ENCODE results near the gene CRAT. TPM values are rescaled to one million over a fixed set of nuclear protein-coding genes. Genes with fewer than 3 reads are reported as not detected.

CRAT gene
- total and polyA plus RNA-seq, 2 donors from 2014 or later = 32.3 to 76.8 TPM

DNA sequence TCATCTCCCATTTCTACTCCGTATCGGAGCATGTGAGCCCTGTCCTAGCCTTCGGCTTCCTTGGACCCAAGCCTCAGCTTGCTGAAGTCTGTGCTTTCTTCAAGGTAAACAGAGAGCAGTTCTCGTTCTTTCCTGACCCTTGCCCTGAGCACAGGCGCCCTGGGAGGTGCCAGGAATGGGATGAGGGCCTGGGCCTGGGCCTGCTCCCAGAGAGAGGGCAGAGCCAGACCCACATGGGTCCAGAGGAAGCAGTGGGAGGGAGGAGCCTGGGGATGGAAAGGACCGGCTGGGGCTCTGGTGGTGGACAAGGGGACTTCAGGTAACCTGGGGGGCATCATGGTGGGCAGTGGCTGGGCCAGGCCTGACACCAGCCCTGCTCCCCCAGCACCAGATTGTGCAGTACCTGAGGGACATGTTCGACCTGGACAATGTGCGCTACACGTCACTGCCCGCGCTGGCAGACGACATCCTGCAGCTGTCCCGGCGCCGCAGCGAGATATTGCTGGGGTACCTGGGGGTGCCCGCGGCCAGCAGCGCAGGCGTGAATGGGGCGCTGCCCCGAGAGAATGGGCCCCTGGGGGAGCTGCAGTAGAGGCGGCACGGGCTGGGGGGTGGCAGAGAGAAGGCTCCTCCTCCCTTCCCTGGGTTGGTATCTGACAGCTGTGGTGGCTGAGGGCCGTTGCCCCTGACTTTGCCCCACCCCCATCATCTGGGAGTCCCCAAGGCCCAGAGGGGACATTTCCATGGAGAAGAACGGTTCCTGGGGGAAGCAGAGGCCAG is 40.5 kb downstream of the CRAT start:
- TF ChIP-seq, protein P1, sequence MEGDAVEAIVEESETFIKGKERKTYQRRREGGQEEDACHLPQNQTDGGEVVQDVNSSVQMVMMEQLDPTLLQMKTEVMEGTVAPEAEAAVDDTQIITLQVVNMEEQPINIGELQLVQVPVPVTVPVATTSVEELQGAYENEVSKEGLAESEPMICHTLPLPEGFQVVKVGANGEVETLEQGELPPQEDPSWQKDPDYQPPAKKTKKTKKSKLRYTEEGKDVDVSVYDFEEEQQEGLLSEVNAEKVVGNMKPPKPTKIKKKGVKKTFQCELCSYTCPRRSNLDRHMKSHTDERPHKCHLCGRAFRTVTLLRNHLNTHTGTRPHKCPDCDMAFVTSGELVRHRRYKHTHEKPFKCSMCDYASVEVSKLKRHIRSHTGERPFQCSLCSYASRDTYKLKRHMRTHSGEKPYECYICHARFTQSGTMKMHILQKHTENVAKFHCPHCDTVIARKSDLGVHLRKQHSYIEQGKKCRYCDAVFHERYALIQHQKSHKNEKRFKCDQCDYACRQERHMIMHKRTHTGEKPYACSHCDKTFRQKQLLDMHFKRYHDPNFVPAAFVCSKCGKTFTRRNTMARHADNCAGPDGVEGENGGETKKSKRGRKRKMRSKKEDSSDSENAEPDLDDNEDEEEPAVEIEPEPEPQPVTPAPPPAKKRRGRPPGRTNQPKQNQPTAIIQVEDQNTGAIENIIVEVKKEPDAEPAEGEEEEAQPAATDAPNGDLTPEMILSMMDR (IDR thresholded peaks at IDR 0.05; ENCODE audit: borderline replicate concordance, extremely low read depth, insufficient read depth) = no peak
- H3K4me1 ChIP-seq (ENCODE audit: control insufficient read depth in 2 of 3, insufficient read depth in 2 of 3, low read depth in 1 of 3, low read length in 3 of 3) = peaks cover 0 to 2% (median 0%) of the 10 kb centered on the region in 3 donors
- peak overlapping the region in 1 of 2 donors; percentile 57 for H3K27ac ChIP-seq (ENCODE audit: low read depth in 2 of 2, low read length in 2 of 2)
- intact Hi-C loops (cut with DNase I) = no loop called here
- no peaks in the 10 kb centered on the region for H3K27me3 ChIP-seq (ENCODE audit: control insufficient read depth, insufficient read depth, low read length)
- FAIRE-seq = no peak
- DNase-seq = no peak
- no peak overlapping the region for H3K9ac ChIP-seq (ENCODE audit: low read length in 3 of 3)
- H3K4me3 ChIP-seq (ENCODE audit: low read length in 3 of 3) = no peak overlapping the region
- H3K36me3 ChIP-seq (ENCODE audit: control insufficient read depth in 2 of 3, insufficient read depth in 3 of 3, low read length in 3 of 3) = peaks cover 0 to 18% (median 0%) of the 10 kb centered on the region in 3 donors
- H3K9me3 ChIP-seq (ENCODE audit: control insufficient read depth in 2 of 3, insufficient read depth in 1 of 3, low read length in 3 of 3) = no peaks in the 10 kb centered on the region

DNA sequence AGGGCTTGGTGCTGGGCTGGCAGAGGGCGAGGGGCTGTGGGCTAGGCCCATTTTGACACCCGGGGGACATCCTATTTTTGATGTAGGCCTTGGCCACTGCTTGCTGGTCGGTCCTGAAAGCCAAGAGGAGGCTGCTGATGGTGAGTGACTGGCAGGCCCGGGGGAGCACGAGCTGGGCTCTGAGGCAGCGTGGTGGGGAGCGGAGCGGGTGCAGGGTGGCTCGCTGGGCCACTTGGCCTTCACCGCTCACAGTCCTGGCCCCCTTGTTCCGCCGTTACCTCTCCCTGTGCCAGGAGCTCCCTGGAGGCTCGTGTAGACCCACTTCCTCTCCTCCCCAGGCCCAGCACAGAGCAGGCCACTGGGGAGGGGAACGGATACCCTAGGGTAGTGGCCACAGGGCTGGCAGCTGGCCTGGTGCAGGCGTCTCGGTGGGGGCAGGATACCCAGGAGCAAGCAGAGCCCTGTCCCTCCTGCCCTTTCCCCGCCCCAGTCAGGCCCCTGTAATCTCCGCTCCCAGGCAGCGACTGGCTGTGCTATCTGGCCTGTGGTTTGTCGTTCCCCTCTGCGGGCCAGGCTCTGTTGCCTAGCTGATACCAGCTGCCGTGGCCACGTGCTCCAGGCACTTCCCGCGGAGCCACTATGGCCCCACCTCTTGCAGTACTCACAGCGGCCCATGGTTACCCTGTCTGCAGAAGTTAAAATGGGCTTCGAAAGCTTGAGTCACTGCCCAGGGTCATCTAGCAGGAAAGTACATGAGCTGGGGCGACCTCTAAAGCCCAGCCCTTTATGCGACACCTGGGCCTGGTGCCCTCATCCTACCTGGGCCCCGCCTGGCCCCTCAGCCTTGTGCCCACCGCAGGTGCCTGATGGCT is 41.4 kb downstream of the CRAT start:
- TF ChIP-seq, protein P1 (IDR thresholded peaks at IDR 0.05; ENCODE audit: borderline replicate concordance, extremely low read depth, insufficient read depth) = no peak
- Histone ChIP-seq H3K36me3 (ENCODE audit: control insufficient read depth in 2 of 3, insufficient read depth in 3 of 3, low read length in 3 of 3) (peaks cover 0 to 21% (median 0%) of the 10 kb centered on the region in 3 donors), H3K27me3 (ENCODE audit: control insufficient read depth, insufficient read depth, low read length) (no peaks in the 10 kb centered on the region), H3K4me1 (ENCODE audit: control insufficient read depth in 2 of 3, insufficient read depth in 2 of 3, low read depth in 1 of 3, low read length in 3 of 3) (peaks cover 0 to 2% (median 0%) of the 10 kb centered on the region in 3 donors), H3K9me3 (ENCODE audit: control insufficient read depth in 2 of 3, insufficient read depth in 1 of 3, low read length in 3 of 3) (no peaks in the 10 kb centered on the region), H3K9ac (ENCODE audit: low read length in 3 of 3) (no peak overlapping the region), H3K4me3 (ENCODE audit: low read length in 3 of 3) (no peak overlapping the region), H3K27ac (ENCODE audit: low read depth in 2 of 2, low read length in 2 of 2) (peak overlapping the region in 1 of 2 donors; percentile 57)
- FAIRE-seq (no peak), DNase-seq (peak in 1 of 5 donors; percentile 85)
- intact Hi-C loops (cut with DNase I) = no loop called here

DNA sequence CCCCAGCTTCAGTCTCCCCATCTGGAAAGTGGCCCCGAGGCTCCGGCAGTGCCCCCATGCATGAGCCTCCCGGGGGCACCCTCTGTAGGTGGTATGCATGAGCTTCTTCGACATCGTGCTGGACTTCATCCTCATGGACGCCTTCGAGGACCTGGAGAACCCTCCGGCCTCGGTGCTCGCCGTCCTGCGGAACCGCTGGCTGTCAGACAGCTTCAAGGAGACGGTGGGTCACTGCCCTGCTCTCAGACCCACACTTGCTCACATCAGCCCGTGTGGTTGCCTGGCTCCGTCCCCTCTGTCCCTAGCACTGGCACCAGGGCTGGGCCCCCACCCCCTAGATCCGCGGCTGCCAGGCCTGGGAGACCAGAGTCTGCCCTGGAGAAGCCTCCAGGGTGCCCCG is 42.5 kb downstream of the CRAT start:
- FAIRE-seq = no peak
- TF ChIP-seq, protein P1 (IDR thresholded peaks at IDR 0.05; ENCODE audit: borderline replicate concordance, extremely low read depth, insufficient read depth) = no peak
- intact Hi-C loops (cut with DNase I) = no loop called here
- H3K4me1 ChIP-seq (ENCODE audit: control insufficient read depth in 2 of 3, insufficient read depth in 2 of 3, low read depth in 1 of 3, low read length in 3 of 3) = peaks cover 0 to 2% (median 0%) of the 10 kb centered on the region in 3 donors
- no peak overlapping the region for H3K4me3 ChIP-seq (ENCODE audit: low read length in 3 of 3)
- peaks cover 0 to 21% (median 0%) of the 10 kb centered on the region in 3 donors for H3K36me3 ChIP-seq (ENCODE audit: control insufficient read depth in 2 of 3, insufficient read depth in 3 of 3, low read length in 3 of 3)
- H3K27ac ChIP-seq (ENCODE audit: low read depth in 2 of 2, low read length in 2 of 2) = no peak overlapping the region
- no peak for DNase-seq
- no peak overlapping the region for H3K9ac ChIP-seq (ENCODE audit: low read length in 3 of 3)
- H3K27me3 ChIP-seq (ENCODE audit: control insufficient read depth, insufficient read depth, low read length) = no peaks in the 10 kb centered on the region
- no peaks in the 10 kb centered on the region for H3K9me3 ChIP-seq (ENCODE audit: control insufficient read depth in 2 of 3, insufficient read depth in 1 of 3, low read length in 3 of 3)

All from kidney (tissue), 14 donors.